Esophagus muscularis mucosa (tissue), 4 donors: Measurements from ENCODE around the gene ADISSP. TPM values are rescaled to one million over a fixed set of nuclear protein-coding genes. Genes with fewer than 3 reads are reported as not detected.
A peak's percentile ranks its signal among the peaks of the same experiment; 100 is the strongest.

ENCODE experiments used
- DNase-seq: peaks from one replicate; pipeline ENCODE4 v3.0.0-alpha.2; 2017; ENCODE audit errors: extremely low spot score
- H3K27ac ChIP-seq, 4 donors: fragments of 200-600 bp; sonication (generic); replicated peaks in 1 of 4; 1 replicate in 3 of 4; 2 replicates in 1 of 4; pipeline ENCODE4 v1.5.1; 2016 to 2019; ENCODE audit warnings: mild to moderate bottlenecking in 1 of 4
- H3K27me3 ChIP-seq, 4 donors: fragments of 200-600 bp; sonication (generic); one replicate each; pipeline versions ENCODE4 v1.5.1 to v1.6.0; 2016 to 2019
- H3K36me3 ChIP-seq, 4 donors: fragments of 200-600 bp; sonication (generic); one replicate each; pipeline ENCODE4 v1.5.1; 2016 to 2019
- H3K4me1 ChIP-seq, 4 donors: fragments of 200-600 bp; sonication (generic); one replicate each; pipeline ENCODE4 v1.5.1; 2016 to 2019
- H3K4me3 ChIP-seq, 4 donors: fragments of 200-600 bp; sonication (generic); 1 replicate in 2 of 4; 2 replicates in 2 of 4; pipeline ENCODE4 v1.5.1; 2016 to 2019; ENCODE audit warnings: mild to moderate bottlenecking in 4 of 4, moderate library complexity in 1 of 4
- H3K9me3 ChIP-seq, 4 donors: fragments of 200-600 bp; sonication (generic); 1 replicate in 3 of 4; 2 replicates in 1 of 4; pipeline ENCODE4 v1.5.1; 2016 to 2019
- CTCF ChIP-seq, 3 experiments: fragments of 200-600 bp in 2 of 3; fragments of 450-650 bp in 1 of 3; sonication (generic) in 2 of 3; IDR thresholded peaks; one replicate each; pipeline ENCODE4 v1.5.1; 2017 to 2019; ENCODE audit warnings: antibody characterized with exemption in 3 of 3, mild to moderate bottlenecking in 2 of 3, moderate library complexity in 1 of 3
- EP300 ChIP-seq: sonication (generic); formaldehyde crosslinking; IDR thresholded peaks from one replicate; pipeline ENCODE4 v1.6.1; 2017; ENCODE audit warnings: antibody characterized with exemption
- POLR2A ChIP-seq: fragments of 450-650 bp; IDR thresholded peaks from one replicate; pipeline ENCODE4 v1.6.1; 2017; ENCODE audit warnings: antibody characterized with exemption, moderate library complexity, mild to moderate bottlenecking, low read depth
- POLR2AphosphoS5 ChIP-seq, 2 donors: sonication (generic); formaldehyde crosslinking; IDR thresholded peaks; one replicate each; pipeline ENCODE4 v1.6.1; 2017; ENCODE audit warnings: antibody characterized with exemption in 2 of 2
- WGBS: methylation state at CpG from one replicate; pipeline ENCODE4 v1.1.5; 2018; 5-methylcytosine and 5-hydroxymethylcytosine counted together
- intact Hi-C: fragments of 100-400 bp; cut with DNase I; formaldehyde crosslinking; loops from one replicate; pipeline ENCODE4 v1.15.1; 2023
- total RNA-seq, 4 donors: library from RNA; depleted of rRNA; stranded (reverse); fragments of >200 nt; gene quantifications; one replicate each; pipeline versions ENCODE4 v1.1.0 to v1.2.1, GENCODE V29; 2016

Gene ADISSP
- total RNA-seq, 4 donors from 2014 or later, result 56.5 to 96.1 (median 73.6) TPM

- Histone ChIP-seq H3K27me3 (no peaks in the 10 kb centered on the region), H3K9me3 (no peaks in the 10 kb centered on the region), H3K4me3 (no peak overlapping the region), H3K4me1 (peaks cover 45 to 71% (median 69%) of the 10 kb centered on the region in 4 donors), H3K36me3 (peaks cover 0 to 20% (median 11%) of the 10 kb centered on the region in 4 donors), H3K27ac (peak overlapping the region in 3 of 4 donors; percentile 18 to 90 (median 83))
- DNase-seq, result no peak
- intact Hi-C loops, result no loop called here
- no peak for TF ChIP-seq CTCF (IDR thresholded peaks at IDR 0.05)
- WGBS, result 78% methylated on average over 2 of the region's 2 CpGs
Observed at GRCh38 chr20:3783068-3783489, 15.5 kb upstream of the ADISSP start.

DNA sequence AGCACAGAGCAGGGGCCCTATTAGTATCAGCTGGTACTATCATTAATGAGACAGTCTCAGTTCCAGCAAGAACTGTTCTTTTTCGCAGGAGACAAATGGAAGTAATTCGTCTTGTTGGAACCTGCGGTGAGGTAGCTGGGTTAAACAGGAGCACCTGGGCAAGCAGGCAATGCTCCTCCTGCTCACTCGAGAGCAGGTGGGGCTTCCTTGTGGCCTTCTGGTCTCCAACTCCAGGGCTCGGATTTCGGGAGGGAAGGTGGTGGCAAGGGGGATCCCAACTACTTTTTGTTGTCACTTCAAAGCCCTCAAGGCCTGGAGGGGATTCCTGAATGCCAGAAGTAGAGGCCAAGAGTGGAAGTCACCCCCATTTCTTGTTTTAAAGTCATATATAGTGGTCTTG lies 15.0 kb upstream of the ADISSP start:
- intact Hi-C loops, result no loop called here
- no peak for TF ChIP-seq POLR2A
- TF ChIP-seq POLR2AphosphoS5 (IDR thresholded peaks at IDR 0.05), result no peak
- no peak for TF ChIP-seq CTCF (IDR thresholded peaks at IDR 0.05)
- TF ChIP-seq EP300, result no peak
- H3K27ac ChIP-seq, result no peak overlapping the region
- WGBS, result 87% methylated on average over 4 of the region's 6 CpGs
- no peak for DNase-seq
- peaks cover 0 to 20% (median 11%) of the 10 kb centered on the region in 4 donors for H3K36me3 ChIP-seq
- H3K27me3 ChIP-seq, result no peaks in the 10 kb centered on the region
- H3K4me1 ChIP-seq, result peaks cover 50 to 71% (median 70%) of the 10 kb centered on the region in 4 donors
- H3K9me3 ChIP-seq, result no peaks in the 10 kb centered on the region
- no peak overlapping the region for H3K4me3 ChIP-seq

DNA sequence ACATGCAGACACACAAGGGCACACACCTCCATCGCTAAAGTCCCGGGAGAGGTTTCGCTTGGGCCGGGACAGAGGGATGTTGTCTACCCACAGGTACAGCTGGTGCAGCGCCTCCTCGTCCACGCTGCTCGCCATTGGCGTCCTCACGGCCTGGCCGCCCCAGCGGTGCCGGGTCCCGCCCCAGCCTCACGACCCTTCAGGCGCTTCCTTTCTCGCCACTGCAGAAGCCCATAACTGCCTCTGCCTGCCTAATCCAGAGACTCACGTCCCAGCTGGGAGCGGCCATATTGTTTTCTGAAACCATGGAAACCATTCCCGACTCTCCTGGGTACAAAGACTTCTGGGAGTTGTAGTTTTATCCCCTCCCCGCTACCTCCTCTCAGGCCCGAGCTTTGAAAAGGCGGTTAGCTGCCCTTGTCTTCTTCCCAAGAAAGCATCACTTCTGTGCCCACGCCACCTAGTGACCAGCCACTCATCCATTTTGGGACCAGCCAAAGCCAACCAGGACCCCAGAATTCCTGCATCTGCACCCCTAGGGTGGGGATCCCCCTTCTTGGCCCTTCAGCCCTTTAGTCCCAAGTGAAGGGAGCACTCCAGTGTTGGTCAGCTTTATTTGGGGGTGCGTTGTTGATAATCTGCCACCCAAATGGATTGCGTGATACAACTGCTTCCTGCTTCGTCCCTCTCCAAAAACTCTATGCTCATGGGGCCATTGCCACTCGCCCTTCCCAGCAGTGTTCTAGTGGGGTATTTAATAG lies 13.8 kb upstream of the ADISSP start, which contains the start of gene SPEF1:
SPEF1 (minus strand) TSS at position 296 of the 758 bp plus-strand sequence; CDS start at position 135, 161 bp downstream.
- TF ChIP-seq CTCF (IDR thresholded peaks at IDR 0.05), result peak; percentile 50 to 66 (median 51)
- TF ChIP-seq EP300, result no peak
- TF ChIP-seq POLR2AphosphoS5 (IDR thresholded peaks at IDR 0.05), result peak in 1 of 2 donors; percentile 65
- no peak for TF ChIP-seq POLR2A
- intact Hi-C loops, result no loop called here
- peaks cover 0 to 20% (median 11%) of the 10 kb centered on the region in 4 donors for H3K36me3 ChIP-seq
- no peaks in the 10 kb centered on the region for H3K27me3 ChIP-seq
- 18% methylated on average over 25 of the region's 28 CpGs for WGBS
- peak within 1 kb of the TSS; percentile 37 to 56 (median 48) for H3K4me3 ChIP-seq
- H3K27ac ChIP-seq, result peak within 1 kb of the TSS; percentile 51 to 67 (median 62)
- peak; percentile 93 for DNase-seq
- H3K9me3 ChIP-seq, result no peaks in the 10 kb centered on the region
- H3K4me1 ChIP-seq, result peaks cover 46 to 73% (median 69%) of the 10 kb centered on the region in 4 donors

GRCh38 chr20:3778976-3779375 lies 11.4 kb upstream of the ADISSP start:
- Histone ChIP-seq H3K4me1 (peaks cover 29 to 51% (median 48%) of the 10 kb centered on the region in 4 donors), H3K36me3 (peaks cover 0 to 17% (median 6%) of the 10 kb centered on the region in 4 donors), H3K27me3 (no peaks in the 10 kb centered on the region), H3K9me3 (no peaks in the 10 kb centered on the region), H3K27ac (no peak overlapping the region), H3K4me3 (no peak overlapping the region)
- TF ChIP-seq POLR2AphosphoS5 (IDR thresholded peaks at IDR 0.05) (no peak), CTCF (IDR thresholded peaks at IDR 0.05) (no peak), EP300 (no peak), POLR2A (no peak)
- DNase-seq, result no peak
- intact Hi-C loops, result no loop called here
- WGBS, result 44% methylated on average over 9 of the region's 18 CpGs
